Pancreas (tissue), 10 donors: Measurements from ENCODE around the gene SLC12A3. TPM values are rescaled to one million over a fixed set of nuclear protein-coding genes. Genes with fewer than 3 reads are reported as not detected.

Experiments
- ATAC-seq, 4 donors: fragments of 200-7000 bp; cut with Tn5 transposase; one replicate each; pipeline versions ENCODE4 v1.8.0 to v1.9.1; 2020; ENCODE audit warnings: mild to moderate bottlenecking in 4 of 4, moderate library complexity in 4 of 4
- DNase-seq, 6 donors: peaks; one replicate each; pipeline ENCODE4 v3.0.0-alpha.2; 2020
- FAIRE-seq: peaks from 2 replicates; lab custom pipeline; 2012; peaks lifted over from hg19 to GRCh38; lab: Jason Lieb, UNC
- H3K27ac ChIP-seq, 4 donors: fragments of 200-600 bp; sonication (generic); 1 replicate in 3 of 4; 2 replicates in 1 of 4; pipeline versions ENCODE4 v1.5.0 to v1.8.0; 2020
- H3K27me3 ChIP-seq, 4 donors: fragments of 200-600 bp; one replicate each; pipeline ENCODE4 v1.8.0; 2021
- H3K36me3 ChIP-seq, 3 donors: fragments of 200-600 bp; sonication (generic) in 1 of 3; one replicate each; pipeline versions ENCODE4 v1.5.0 to v1.8.0; 2020 to 2021
- H3K4me1 ChIP-seq, 3 donors: fragments of 200-600 bp; one replicate each; pipeline ENCODE4 v1.8.0; 2021
- H3K4me3 ChIP-seq, 4 donors: fragments of 200-600 bp; sonication (generic) in 2 of 4; one replicate each; pipeline versions ENCODE4 v1.5.0 to v1.8.0; 2020 to 2021
- H3K9me3 ChIP-seq, 4 donors: fragments of 200-600 bp; one replicate each; pipeline ENCODE4 v1.8.0; 2021
- CTCF ChIP-seq, 4 donors: fragments of 200-600 bp; sonication (generic) in 3 of 4; IDR thresholded peaks; one replicate each; pipeline versions ENCODE4 v1.5.0 to v1.8.0; 2021; ENCODE audit warnings: antibody characterized with exemption in 4 of 4
- WGBS, 2 donors: extraction: QIAGEN DNeasy Blood & Tissue Kit; methylation state at CpG; one replicate each; pipeline ENCODE4 v1.1.7; 2013; 5-methylcytosine and 5-hydroxymethylcytosine counted together
- intact Hi-C, 3 donors: fragments of 100-400 bp; cut with DNase I; formaldehyde crosslinking; loops; one replicate each; pipeline versions ENCODE4 v1.11.1 to v1.14.2; 2022
- polyA plus RNA-seq, 2 donors: library from polyadenylated mRNA; stranded (reverse); fragments of 200-250 nt; gene quantifications; one replicate each; pipeline ENCODE4 v1.2.3, GENCODE V29; 2013
- total RNA-seq, 6 donors: library from RNA; stranded (reverse); fragmentation: NEBNext Ultra II Directional in 4 of 6; extraction: Animal tissue kit (Norgen Biotek cat#: 25700) in 4 of 6; gene quantifications; one replicate each; pipeline versions ENCODE4 v1.2.1 to v1.2.4, GENCODE V29; 2021 to 2023
- donor health status: healthy with polysubstance abuse.
- donor health status: DM: no; HTN: no; CAD: no; lungs with moderate emphysema.
- donor health status: DM: no; HTN: no; CAD: no.
- donor health status: control.
- donor health status: control.
- donor health status: Bipolar disorder and iron deficiency.
- donor health status: DM: yes; HTN: yes; CAD: no.
- donor health status: DM: no; HTN: no; CAD: no.
- donor health status: DM: no; HTN: no; CAD: no.
- donor health status: DM: yes; HTN: yes; CAD: no.

SLC12A3 gene
- total and polyA plus RNA-seq, 8 donors: 0.04 to 0.12 (median 0.06) TPM; not detected in 1

- no peak overlapping the region for H3K27ac ChIP-seq
- DNase-seq (no peak), FAIRE-seq (no peak), ATAC-seq (no peak)
- no peaks in the 10 kb centered on the region for H3K27me3 ChIP-seq
- intact Hi-C loops: loop anchor here in 2 of 3 donors (5.0 kb wide), 1 partner anchor 86 kb away; the partner anchor contains the start of gene SLC12A3 (in 2 of the 2)
- H3K4me3 ChIP-seq: no peak overlapping the region
- no peaks in the 10 kb centered on the region for H3K9me3 ChIP-seq
- TF ChIP-seq CTCF (IDR thresholded peaks at IDR 0.05): no peak
- 70 to 88% methylated on average over 6 of the region's 6 CpGs for WGBS, 2 donors
- H3K36me3 ChIP-seq: no peaks in the 10 kb centered on the region
- H3K4me1 ChIP-seq: no peaks in the 10 kb centered on the region
Measured at GRCh38 chr16:56953006-56953405, 88.0 kb downstream of the SLC12A3 start.

DNA sequence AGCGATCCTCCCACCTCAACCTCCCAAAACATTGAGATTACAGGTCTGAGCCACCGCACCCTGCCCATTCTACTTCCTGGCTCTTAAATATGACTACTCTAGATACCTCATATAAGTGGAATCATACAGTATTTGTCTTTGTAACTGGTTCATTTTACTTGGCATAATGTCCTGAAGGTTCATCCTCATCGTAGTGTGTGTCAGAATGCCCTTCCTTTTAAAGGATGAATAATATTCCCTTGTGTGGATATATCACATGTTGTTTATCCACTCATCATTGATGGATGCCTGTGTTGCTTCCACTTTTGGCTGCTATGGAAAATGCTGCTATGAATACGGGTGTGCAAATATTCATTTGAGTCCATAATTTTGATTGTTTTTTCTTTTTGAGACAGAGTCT lies 91.1 kb downstream of the SLC12A3 start:
- ATAC-seq (no peak), FAIRE-seq (no peak), DNase-seq (no peak)
- Histone ChIP-seq H3K27me3 (no peaks in the 10 kb centered on the region), H3K27ac (no peak overlapping the region), H3K9me3 (no peaks in the 10 kb centered on the region), H3K36me3 (no peaks in the 10 kb centered on the region), H3K4me3 (no peak overlapping the region), H3K4me1 (no peaks in the 10 kb centered on the region)
- no peak for TF ChIP-seq CTCF (IDR thresholded peaks at IDR 0.05)
- WGBS, 2 donors: 87 to 97% methylated on average over 4 of the region's 4 CpGs
- intact Hi-C loops: no loop called here

DNA sequence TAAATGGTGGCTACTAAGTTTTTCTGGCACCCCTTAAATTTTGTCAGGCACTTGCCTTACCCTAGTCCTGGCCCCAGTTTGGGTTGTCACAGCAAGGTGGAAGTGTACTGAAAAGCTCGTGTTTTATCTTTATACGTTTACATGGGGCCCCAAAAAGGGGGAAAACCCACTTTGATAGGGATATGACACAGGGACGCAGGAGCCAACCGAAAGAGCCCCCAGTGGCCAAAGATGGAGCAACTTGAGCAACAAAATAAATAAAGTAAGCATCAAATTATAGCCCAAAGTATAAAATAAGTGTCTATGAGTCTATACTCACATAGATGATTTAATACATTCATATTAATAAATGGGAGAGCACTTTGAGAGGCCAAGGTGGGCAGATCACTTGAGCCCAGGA lies 91.7 kb downstream of the SLC12A3 start:
- intact Hi-C loops: no loop called here
- 60 to 64% methylated on average over 4 of the region's 4 CpGs for WGBS, 2 donors
- Histone ChIP-seq H3K4me1 (no peaks in the 10 kb centered on the region), H3K36me3 (no peaks in the 10 kb centered on the region), H3K4me3 (no peak overlapping the region), H3K27me3 (no peaks in the 10 kb centered on the region), H3K27ac (no peak overlapping the region), H3K9me3 (no peaks in the 10 kb centered on the region)
- no peak for TF ChIP-seq CTCF (IDR thresholded peaks at IDR 0.05)
- DNase-seq (no peak), FAIRE-seq (no peak), ATAC-seq (no peak)

DNA sequence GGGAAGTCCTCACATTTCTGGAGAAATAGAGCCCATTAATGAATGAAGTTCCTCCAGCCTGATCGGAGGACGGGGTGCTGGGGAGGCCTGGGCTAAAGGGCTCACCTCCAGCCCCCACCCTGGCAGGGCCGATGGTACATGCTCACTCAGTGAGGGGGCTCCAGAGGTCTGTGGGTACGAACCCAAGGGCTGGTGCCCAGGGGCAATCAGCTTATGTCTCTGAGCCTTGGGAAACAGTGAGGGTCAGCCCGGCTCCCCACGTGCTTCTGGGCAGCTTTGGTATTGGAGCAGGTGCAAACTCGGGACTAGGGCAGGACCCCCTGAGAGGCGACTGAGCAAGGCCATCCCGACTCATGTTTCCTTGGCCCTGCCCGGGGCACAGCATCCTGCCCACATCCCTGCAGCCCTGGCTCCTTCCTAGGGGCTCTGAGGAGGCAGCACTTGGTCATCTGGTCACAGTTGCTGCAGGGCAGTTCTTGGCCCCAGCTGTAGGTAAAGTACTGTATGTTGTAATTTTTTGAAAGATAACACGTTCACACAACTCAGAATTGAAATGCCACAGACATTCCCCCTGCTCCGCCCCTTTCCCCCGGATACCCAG lies 95.8 kb downstream of the SLC12A3 start:
- no peak for TF ChIP-seq CTCF (IDR thresholded peaks at IDR 0.05)
- H3K27ac ChIP-seq: no peak overlapping the region

DNA sequence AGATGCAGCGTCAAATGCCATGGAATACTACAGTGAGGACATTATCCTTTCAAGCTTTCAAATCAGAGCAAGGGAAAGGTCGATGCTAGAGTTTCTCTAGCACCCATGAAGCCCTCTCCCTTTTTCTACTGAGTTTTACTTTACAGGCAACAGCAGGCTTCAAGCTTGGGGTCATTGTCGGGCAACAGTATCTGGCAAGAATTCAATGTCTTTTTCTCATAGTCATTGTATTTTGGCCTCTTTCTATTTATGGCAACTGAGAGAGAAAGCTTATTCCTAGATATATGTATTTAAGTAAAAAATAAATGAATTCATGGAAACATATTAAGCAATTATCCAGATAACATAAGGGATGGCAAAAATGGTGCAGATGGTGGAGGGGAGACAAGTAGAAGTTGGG lies 96.4 kb downstream of the SLC12A3 start:
- no peaks in the 10 kb centered on the region for H3K27me3 ChIP-seq
- DNase-seq (no peak), ATAC-seq (no peak), FAIRE-seq (no peak)
- whole genome bisulfite sequencing, 2 donors: 74 to 84% methylated on average over 3 of the region's 3 CpGs
- no peaks in the 10 kb centered on the region for H3K36me3 ChIP-seq
- H3K9me3 ChIP-seq: no peaks in the 10 kb centered on the region
- no peak overlapping the region for H3K4me3 ChIP-seq
- H3K27ac ChIP-seq: no peak overlapping the region
- intact Hi-C loops: no loop called here
- TF ChIP-seq CTCF (IDR thresholded peaks at IDR 0.05): no peak
- peaks cover 0 to 3% (median 0%) of the 10 kb centered on the region in 3 donors for H3K4me1 ChIP-seq

More for the DNA sequence above, 95.8 kb downstream of the SLC12A3 start:
- H3K4me1 ChIP-seq: peaks cover 0 to 3% (median 0%) of the 10 kb centered on the region in 3 donors
- no peaks in the 10 kb centered on the region for H3K36me3 ChIP-seq
- intact Hi-C loops: no loop called here
- FAIRE-seq: no peak
- peak in 1 of 6 donors; percentile 29 for DNase-seq
- H3K4me3 ChIP-seq: no peak overlapping the region
- no peaks in the 10 kb centered on the region for H3K9me3 ChIP-seq
- 70 to 77% methylated on average over 13 of the region's 13 CpGs for WGBS, 2 donors
- ATAC-seq: no peak
- no peaks in the 10 kb centered on the region for H3K27me3 ChIP-seq
